ENCODE results near the gene ATCAY.

- TF ChIP-seq EZH2 (IDR thresholded peaks at IDR 0.05; ENCODE audit: borderline replicate concordance, low read depth, low read length, severe bottlenecking) (no peak), CTCF (IDR thresholded peaks at IDR 0.05; ENCODE audit: borderline replicate concordance, extremely low read depth, low read length, poor library complexity, severe bottlenecking) (no peak)
Observed at GRCh38 chr19:3970313-3970807, 89.9 kb downstream of the ATCAY start.
